ENCODE data around the gene DCC.

DNA sequence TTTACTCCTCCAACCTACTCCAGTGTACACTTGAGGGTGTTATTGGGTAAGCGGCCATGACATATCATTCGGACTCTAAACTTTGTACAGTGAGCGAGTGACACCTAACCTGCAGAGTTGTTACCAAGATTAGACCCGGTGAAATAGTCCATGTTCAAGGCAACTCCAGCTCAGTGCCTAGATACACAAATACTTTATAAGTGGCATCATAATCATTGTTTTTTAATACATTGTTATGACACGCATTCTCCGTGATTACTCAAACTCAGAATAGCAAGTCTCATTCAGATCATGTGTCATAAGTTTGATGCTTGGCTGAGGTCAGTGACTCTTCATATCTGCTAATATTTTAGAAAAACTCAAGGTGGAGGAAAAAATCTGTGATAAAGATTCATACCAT is 597.8 kb downstream of the DCC start:
- TF ChIP-seq, protein P1, sequence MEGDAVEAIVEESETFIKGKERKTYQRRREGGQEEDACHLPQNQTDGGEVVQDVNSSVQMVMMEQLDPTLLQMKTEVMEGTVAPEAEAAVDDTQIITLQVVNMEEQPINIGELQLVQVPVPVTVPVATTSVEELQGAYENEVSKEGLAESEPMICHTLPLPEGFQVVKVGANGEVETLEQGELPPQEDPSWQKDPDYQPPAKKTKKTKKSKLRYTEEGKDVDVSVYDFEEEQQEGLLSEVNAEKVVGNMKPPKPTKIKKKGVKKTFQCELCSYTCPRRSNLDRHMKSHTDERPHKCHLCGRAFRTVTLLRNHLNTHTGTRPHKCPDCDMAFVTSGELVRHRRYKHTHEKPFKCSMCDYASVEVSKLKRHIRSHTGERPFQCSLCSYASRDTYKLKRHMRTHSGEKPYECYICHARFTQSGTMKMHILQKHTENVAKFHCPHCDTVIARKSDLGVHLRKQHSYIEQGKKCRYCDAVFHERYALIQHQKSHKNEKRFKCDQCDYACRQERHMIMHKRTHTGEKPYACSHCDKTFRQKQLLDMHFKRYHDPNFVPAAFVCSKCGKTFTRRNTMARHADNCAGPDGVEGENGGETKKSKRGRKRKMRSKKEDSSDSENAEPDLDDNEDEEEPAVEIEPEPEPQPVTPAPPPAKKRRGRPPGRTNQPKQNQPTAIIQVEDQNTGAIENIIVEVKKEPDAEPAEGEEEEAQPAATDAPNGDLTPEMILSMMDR (IDR thresholded peaks at IDR 0.05): no peak
- no peak for TF ChIP-seq POLR2A (IDR thresholded peaks at IDR 0.05)
